OCI-LY1 (cell line): Measurements from ENCODE around the gene AHCYL1.

Experiments
- EZH2 ChIP-seq: fragments of 200-600 bp; sonication (generic), shearing (Covaris generic); IDR thresholded peaks from 2 replicates; pipeline ENCODE4 v1.8.0; 2017; ENCODE audit warnings: borderline replicate concordance, mixed run types, mild to moderate bottlenecking, antibody characterized with exemption, low read length, moderate library complexity, mixed read lengths
- TF ChIP-seq, protein P1 (sequence below): fragments of 200-600 bp; sonication (generic), shearing (Covaris generic); IDR thresholded peaks from 2 replicates; pipeline ENCODE4 v1.5.1; 2017; ENCODE audit warnings: mild to moderate bottlenecking, antibody characterized with exemption, low read length, moderate library complexity, mixed read lengths

DNA sequence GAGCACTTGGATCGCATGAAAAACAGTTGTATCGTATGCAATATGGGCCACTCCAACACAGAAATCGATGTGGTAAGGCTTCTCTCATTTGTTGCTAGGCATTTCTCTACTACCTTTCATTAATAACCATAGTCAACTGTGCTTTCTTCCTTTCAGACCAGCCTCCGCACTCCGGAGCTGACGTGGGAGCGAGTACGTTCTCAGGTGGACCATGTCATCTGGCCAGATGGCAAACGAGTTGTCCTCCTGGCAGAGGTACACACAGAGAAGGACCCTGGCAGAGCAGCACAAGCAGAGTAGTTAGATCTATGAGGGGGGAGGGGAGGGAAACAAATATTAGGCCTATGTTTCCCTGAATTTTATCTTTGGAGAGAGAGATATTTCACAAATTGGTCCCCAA is 33.8 kb downstream of the AHCYL1 start:
- TF ChIP-seq, protein P1, sequence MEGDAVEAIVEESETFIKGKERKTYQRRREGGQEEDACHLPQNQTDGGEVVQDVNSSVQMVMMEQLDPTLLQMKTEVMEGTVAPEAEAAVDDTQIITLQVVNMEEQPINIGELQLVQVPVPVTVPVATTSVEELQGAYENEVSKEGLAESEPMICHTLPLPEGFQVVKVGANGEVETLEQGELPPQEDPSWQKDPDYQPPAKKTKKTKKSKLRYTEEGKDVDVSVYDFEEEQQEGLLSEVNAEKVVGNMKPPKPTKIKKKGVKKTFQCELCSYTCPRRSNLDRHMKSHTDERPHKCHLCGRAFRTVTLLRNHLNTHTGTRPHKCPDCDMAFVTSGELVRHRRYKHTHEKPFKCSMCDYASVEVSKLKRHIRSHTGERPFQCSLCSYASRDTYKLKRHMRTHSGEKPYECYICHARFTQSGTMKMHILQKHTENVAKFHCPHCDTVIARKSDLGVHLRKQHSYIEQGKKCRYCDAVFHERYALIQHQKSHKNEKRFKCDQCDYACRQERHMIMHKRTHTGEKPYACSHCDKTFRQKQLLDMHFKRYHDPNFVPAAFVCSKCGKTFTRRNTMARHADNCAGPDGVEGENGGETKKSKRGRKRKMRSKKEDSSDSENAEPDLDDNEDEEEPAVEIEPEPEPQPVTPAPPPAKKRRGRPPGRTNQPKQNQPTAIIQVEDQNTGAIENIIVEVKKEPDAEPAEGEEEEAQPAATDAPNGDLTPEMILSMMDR: no peak
- TF ChIP-seq EZH2: no peak
